Measurements from ENCODE around the gene MAP3K20.
"Not testable (repeated sequence)": the region's sequence is repeated elsewhere in the genome, so short reads cannot be mapped to it uniquely, and the experiment has no call there.

MAP3K20 gene

GRCh38 chr2:173161040-173161439, 85.4 kb downstream of the MAP3K20 start:
- ATAC-seq (ENCODE audit: low read depth) (no peak), DNase-seq (ENCODE audit: low spot score in 2 of 2) (no peak)
- Mint-ChIP-seq H3K27ac (no peak overlapping the region), H3K4me1 (no peaks in the 10 kb centered on the region), H3K27me3 (no peaks in the 10 kb centered on the region), H3K36me3 (peaks cover 14% of the 10 kb centered on the region), H3K4me3 (no peak overlapping the region), H3K9me3 (peaks cover 2% of the 10 kb centered on the region)

- no peaks in the 10 kb centered on the region for H3K27me3 Mint-ChIP-seq
- H3K4me1 Mint-ChIP-seq = no peaks in the 10 kb centered on the region
- H3K36me3 Mint-ChIP-seq = peaks cover 11% of the 10 kb centered on the region
- no peak overlapping the region for H3K4me3 Mint-ChIP-seq
- ATAC-seq (ENCODE audit: low read depth) (no peak), DNase-seq (ENCODE audit: low spot score in 2 of 2) (no peak)
- no peaks in the 10 kb centered on the region for H3K9me3 Mint-ChIP-seq
- no peak overlapping the region for H3K27ac Mint-ChIP-seq
Measured at GRCh38 chr2:173161507-173161906, 85.9 kb downstream of the MAP3K20 start.

GRCh38 chr2:173163357-173163756, 87.7 kb downstream of the MAP3K20 start:
- H3K27ac Mint-ChIP-seq; H3K9me3 Mint-ChIP-seq; H3K4me3 Mint-ChIP-seq; ATAC-seq (ENCODE audit: low read depth); H3K27me3 Mint-ChIP-seq; H3K4me1 Mint-ChIP-seq; DNase-seq (ENCODE audit: low spot score in 2 of 2): not testable (repeated sequence)
- peaks cover 11% of the 10 kb centered on the region for H3K36me3 Mint-ChIP-seq

- Mint-ChIP-seq H3K36me3 (peaks cover 10% of the 10 kb centered on the region), H3K4me3 (no peak overlapping the region), H3K4me1 (no peaks in the 10 kb centered on the region), H3K27me3 (no peaks in the 10 kb centered on the region), H3K27ac (no peak overlapping the region), H3K9me3 (no peaks in the 10 kb centered on the region)
- ATAC-seq (ENCODE audit: low read depth) (no peak), DNase-seq (ENCODE audit: low spot score in 2 of 2) (no peak)
Measured at GRCh38 chr2:173164396-173164795, 88.8 kb downstream of the MAP3K20 start.

GRCh38 chr2:173165443-173166238, 90.0 kb downstream of the MAP3K20 start:
- no peak for ATAC-seq (ENCODE audit: low read depth)
- H3K9me3 Mint-ChIP-seq = no peaks in the 10 kb centered on the region
- no peaks in the 10 kb centered on the region for H3K27me3 Mint-ChIP-seq
- peaks cover 10% of the 10 kb centered on the region for H3K36me3 Mint-ChIP-seq
- no peak overlapping the region for H3K27ac Mint-ChIP-seq
- DNase-seq (ENCODE audit: low spot score in 2 of 2) = no peak
- H3K4me1 Mint-ChIP-seq = no peaks in the 10 kb centered on the region
- H3K4me3 Mint-ChIP-seq = no peak overlapping the region

GRCh38 chr2:173171321-173171720, 95.7 kb downstream of the MAP3K20 start:
- Mint-ChIP-seq H3K36me3 (peaks cover 12% of the 10 kb centered on the region), H3K4me3 (no peak overlapping the region), H3K27me3 (no peaks in the 10 kb centered on the region), H3K4me1 (no peaks in the 10 kb centered on the region), H3K27ac (no peak overlapping the region), H3K9me3 (peaks cover 4% of the 10 kb centered on the region)
- DNase-seq (ENCODE audit: low spot score in 2 of 2) (no peak), ATAC-seq (ENCODE audit: low read depth) (no peak)

GRCh38 chr2:173171924-173172643, 96.4 kb downstream of the MAP3K20 start:
- H3K4me1 Mint-ChIP-seq = no peaks in the 10 kb centered on the region
- ATAC-seq (ENCODE audit: low read depth) (no peak), DNase-seq (ENCODE audit: low spot score in 2 of 2) (no peak)
- H3K27me3 Mint-ChIP-seq = no peaks in the 10 kb centered on the region
- peaks cover 4% of the 10 kb centered on the region for H3K9me3 Mint-ChIP-seq
- H3K36me3 Mint-ChIP-seq = peaks cover 12% of the 10 kb centered on the region
- H3K27ac Mint-ChIP-seq = no peak overlapping the region
- no peak overlapping the region for H3K4me3 Mint-ChIP-seq

GRCh38 chr2:173174339-173174738, 98.7 kb downstream of the MAP3K20 start:
- not testable (repeated sequence) for H3K27me3 Mint-ChIP-seq; H3K4me1 Mint-ChIP-seq; H3K9me3 Mint-ChIP-seq; ATAC-seq (ENCODE audit: low read depth); DNase-seq (ENCODE audit: low spot score in 2 of 2); H3K4me3 Mint-ChIP-seq; H3K27ac Mint-ChIP-seq
- H3K36me3 Mint-ChIP-seq = peaks cover 13% of the 10 kb centered on the region

- Mint-ChIP-seq H3K9me3 (peaks cover 4% of the 10 kb centered on the region), H3K36me3 (peaks cover 14% of the 10 kb centered on the region), H3K4me1 (no peaks in the 10 kb centered on the region), H3K27ac (no peak overlapping the region), H3K4me3 (no peak overlapping the region), H3K27me3 (no peaks in the 10 kb centered on the region)
- ATAC-seq (ENCODE audit: low read depth) (no peak), DNase-seq (ENCODE audit: low spot score in 2 of 2) (no peak)
Measured at GRCh38 chr2:173175222-173175621, 99.6 kb downstream of the MAP3K20 start.

- ATAC-seq (ENCODE audit: low read depth) = no peak
- H3K27ac Mint-ChIP-seq = no peak overlapping the region
- H3K27me3 Mint-ChIP-seq = no peaks in the 10 kb centered on the region
- no peaks in the 10 kb centered on the region for H3K4me1 Mint-ChIP-seq
- H3K9me3 Mint-ChIP-seq = no peaks in the 10 kb centered on the region
- H3K4me3 Mint-ChIP-seq = no peak overlapping the region
- peaks cover 12% of the 10 kb centered on the region for H3K36me3 Mint-ChIP-seq
- no peak for DNase-seq (ENCODE audit: low spot score in 2 of 2)
Measured at GRCh38 chr2:173181982-173182381, 106.3 kb downstream of the MAP3K20 start.

GRCh38 chr2:173184031-173185004, 108.7 kb downstream of the MAP3K20 start:
- H3K36me3 Mint-ChIP-seq = peaks cover 12% of the 10 kb centered on the region
- no peak overlapping the region for H3K27ac Mint-ChIP-seq
- H3K4me3 Mint-ChIP-seq = no peak overlapping the region
- no peaks in the 10 kb centered on the region for H3K4me1 Mint-ChIP-seq
- H3K27me3 Mint-ChIP-seq = no peaks in the 10 kb centered on the region
- DNase-seq (ENCODE audit: low spot score in 2 of 2) (no peak), ATAC-seq (ENCODE audit: low read depth) (no peak)
- no peaks in the 10 kb centered on the region for H3K9me3 Mint-ChIP-seq

- DNase-seq (ENCODE audit: low spot score in 2 of 2) = no peak
- Mint-ChIP-seq H3K27me3 (no peaks in the 10 kb centered on the region), H3K27ac (no peak overlapping the region), H3K4me3 (no peak overlapping the region), H3K9me3 (no peaks in the 10 kb centered on the region), H3K36me3 (peaks cover 10% of the 10 kb centered on the region), H3K4me1 (no peaks in the 10 kb centered on the region)
- no peak for ATAC-seq (ENCODE audit: low read depth)
Measured at GRCh38 chr2:173185437-173185836, 109.8 kb downstream of the MAP3K20 start.

GRCh38 chr2:173187941-173188788, 112.5 kb downstream of the MAP3K20 start:
- no peak overlapping the region for H3K4me3 Mint-ChIP-seq
- H3K4me1 Mint-ChIP-seq = no peaks in the 10 kb centered on the region
- ATAC-seq (ENCODE audit: low read depth) (no peak), DNase-seq (ENCODE audit: low spot score in 2 of 2) (no peak)
- no peaks in the 10 kb centered on the region for H3K27me3 Mint-ChIP-seq
- H3K36me3 Mint-ChIP-seq = peaks cover 12% of the 10 kb centered on the region
- no peaks in the 10 kb centered on the region for H3K9me3 Mint-ChIP-seq
- H3K27ac Mint-ChIP-seq = no peak overlapping the region
